ENCODE data around the gene IGFBP3. TPM values are rescaled to one million over a fixed set of nuclear protein-coding genes. Genes with fewer than 3 reads are reported as not detected.

The IGFBP3 gene
- total and polyA plus RNA-seq, 2 of the 13 experiments (the other 11 are each of a cell fraction or from before 2014, with no cell fraction given): 57.5 TPM; not detected in 1

GRCh38 chr7:45938626-45939302, 17.7 kb upstream of the IGFBP3 start (continued):
- TF ChIP-seq MLLT10 (CRISPR knock-in tag; IDR thresholded peaks at IDR 0.05): no peak
- TF ChIP-seq STAG1 (CRISPR knock-in tag; IDR thresholded peaks at IDR 0.05): peak; percentile 72
- TF ChIP-seq CTCF (CRISPR knock-in tag; IDR thresholded peaks at IDR 0.05): peak; percentile 82
- TF ChIP-seq YEATS4 (CRISPR knock-in tag; IDR thresholded peaks at IDR 0.05; ENCODE audit: borderline replicate concordance): no peak
- TF ChIP-seq RAD51 (IDR thresholded peaks at IDR 0.05; ENCODE audit: borderline replicate concordance): no peak
- no peak for TF ChIP-seq ATF6 (CRISPR knock-in tag; conservative IDR thresholded peaks at IDR 0.05)
- TF ChIP-seq RAD21 (CRISPR knock-in tag; IDR thresholded peaks at IDR 0.05): peak; percentile 78
- no peak for TF ChIP-seq ZNF644 (CRISPR knock-in tag; IDR thresholded peaks at IDR 0.05; ENCODE audit: low read depth)
- TF ChIP-seq SPEN (CRISPR knock-in tag; IDR thresholded peaks at IDR 0.05; ENCODE audit: low read depth): 0 out of 2 replicates have a peak, but pooled peaks have one; percentile 25
- no peak for TF ChIP-seq KDM6A (CRISPR knock-in tag; IDR thresholded peaks at IDR 0.05; ENCODE audit: low read depth)
- TF ChIP-seq SMC3 (IDR thresholded peaks at IDR 0.05; ENCODE audit: low read length): peak; percentile 68
- no peak for TF ChIP-seq MXD1 (CRISPR knock-in tag; IDR thresholded peaks at IDR 0.05)
- TF ChIP-seq MXD3 (CRISPR knock-in tag; IDR thresholded peaks at IDR 0.05): no peak
- TF ChIP-seq SRSF9 (IDR thresholded peaks at IDR 0.05; ENCODE audit: borderline replicate concordance, insufficient read depth, low read depth, low read length, poor library complexity, severe bottlenecking): no peak
- TF ChIP-seq ARNT2 (CRISPR knock-in tag; IDR thresholded peaks at IDR 0.05; ENCODE audit: low read depth): no peak
- 0 out of 2 replicates have a peak, but pooled peaks have one; percentile 16 for TF ChIP-seq THRA (CRISPR knock-in tag; IDR thresholded peaks at IDR 0.05; ENCODE audit: borderline replicate concordance)
- TF ChIP-seq KDM2A (CRISPR knock-in tag; IDR thresholded peaks at IDR 0.05; ENCODE audit: borderline replicate concordance, low read depth): peak; percentile 84
- no peak for TF ChIP-seq NFYB (CRISPR knock-in tag; IDR thresholded peaks at IDR 0.05)

Measured in HepG2 (cell line).